GM18505 (cell line): ENCODE results near the gene CDC73.
"Not testable (repeated sequence)": the region's sequence is repeated elsewhere in the genome, so short reads cannot be mapped to it uniquely, and the experiment has no call there.

Experiments used
- ATAC-seq: cut with Tn5 transposase; IDR thresholded peaks from one replicate; pipeline ENCODE4 v1.9.1; 2021; ENCODE audit not compliant: unreplicated experiment
- POLR2A ChIP-seq: IDR thresholded peaks from 4 replicates; pipeline ENCODE4 v1.6.1; 2011; ENCODE audit warnings: borderline replicate concordance; ENCODE audit not compliant: insufficient read depth, insufficient read length; ENCODE audit errors: extremely low read depth

CDC73 gene

DNA sequence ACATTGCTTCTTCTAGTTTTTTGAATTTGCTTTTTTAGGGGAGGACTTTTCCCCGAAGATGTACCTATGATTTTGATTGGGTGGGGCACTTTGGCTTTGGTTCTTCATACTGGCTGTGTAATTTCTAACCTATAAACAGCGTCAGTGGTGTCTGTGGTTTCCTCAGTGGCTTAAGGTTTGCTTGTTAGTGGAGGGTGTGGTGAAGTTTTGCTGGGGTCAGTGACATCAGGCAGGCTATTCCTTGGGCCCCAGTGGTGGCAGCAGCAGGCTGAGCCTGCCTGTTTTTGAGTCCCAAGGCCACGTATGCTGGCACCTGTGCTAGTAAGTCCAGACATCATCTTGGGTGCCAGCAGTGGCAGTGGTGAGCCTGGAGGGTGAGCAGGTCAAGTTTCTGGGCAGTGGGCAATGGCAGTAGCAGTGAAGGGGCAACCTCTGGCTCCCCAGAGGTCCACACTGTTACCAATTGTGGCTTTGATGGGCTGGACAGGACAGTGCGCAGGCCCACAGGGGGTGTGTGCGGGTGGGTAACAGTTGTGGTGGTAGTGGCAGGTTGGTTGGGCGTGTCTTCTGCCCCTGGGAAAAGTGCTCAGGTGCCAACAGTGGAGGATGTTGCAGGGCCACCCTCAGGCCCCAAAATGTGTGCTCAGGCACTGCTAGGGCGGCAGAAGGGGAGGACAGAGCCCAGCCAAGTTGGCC, 119.4 kb downstream of the CDC73 start:
- ATAC-seq: peak; percentile 47
- TF ChIP-seq POLR2A: no peak

DNA sequence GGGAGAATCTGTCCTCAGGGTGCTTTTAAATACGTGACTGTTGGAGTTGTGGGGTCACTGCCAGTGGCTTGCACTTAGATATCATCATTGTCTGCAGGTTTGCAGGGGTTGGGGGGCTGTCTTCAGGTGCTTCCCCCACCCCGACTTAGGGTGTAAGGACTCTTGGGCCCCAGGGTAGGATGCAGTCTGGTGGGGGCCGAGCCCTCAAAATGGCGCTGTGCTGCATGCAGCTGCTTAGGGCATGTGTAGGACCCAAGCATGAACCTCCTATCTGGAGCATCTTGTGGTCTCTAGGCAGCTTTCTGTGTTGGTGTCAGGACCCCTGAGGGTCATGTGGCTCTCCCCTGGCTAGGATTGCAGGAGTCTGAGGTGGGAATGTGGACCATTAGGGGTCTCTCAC, 120.2 kb downstream of the CDC73 start:
- no peak for TF ChIP-seq POLR2A

DNA sequence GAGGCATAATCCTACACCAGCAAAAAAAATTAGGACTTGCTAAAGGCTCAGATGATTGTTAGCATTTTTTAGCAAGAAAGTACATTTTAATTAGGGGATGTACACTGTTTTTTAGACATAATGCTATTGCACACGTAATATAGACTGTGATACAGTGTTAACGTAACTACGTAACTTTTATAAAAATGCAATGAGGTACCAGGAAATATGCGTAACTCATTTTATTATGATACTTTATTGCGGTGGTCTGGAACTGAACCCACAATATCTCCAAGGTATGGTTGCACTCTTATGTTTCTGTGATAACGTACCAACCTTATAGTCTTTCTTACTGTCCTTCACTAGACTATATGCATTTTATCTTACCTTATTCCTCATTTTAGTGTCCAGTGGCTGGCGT, 127.4 kb downstream of the CDC73 start:
- no peak for TF ChIP-seq POLR2A
- ATAC-seq: no peak

More for the DNA sequence above, 120.2 kb downstream of the CDC73 start:
- ATAC-seq: no peak

DNA sequence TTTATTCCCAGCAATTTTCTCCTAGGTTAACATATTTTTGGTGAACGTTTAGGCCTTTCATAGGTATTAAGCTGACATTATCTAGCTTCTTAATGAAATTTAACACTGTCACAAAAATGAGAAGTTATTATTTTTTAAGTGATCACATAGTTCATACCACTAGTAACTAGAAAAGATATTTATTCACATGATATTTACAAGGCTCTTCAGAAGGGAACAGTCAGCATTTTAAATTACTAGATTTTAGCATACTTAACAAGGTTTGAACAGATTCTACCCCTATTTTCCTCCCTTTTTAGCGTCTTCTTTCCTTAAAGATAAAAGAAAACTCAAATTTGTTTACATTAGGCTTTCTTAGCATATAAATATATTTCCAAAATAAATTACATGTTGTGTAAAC, 130.1 kb downstream of the CDC73 start:
- no peak for TF ChIP-seq POLR2A
- ATAC-seq: no peak

DNA sequence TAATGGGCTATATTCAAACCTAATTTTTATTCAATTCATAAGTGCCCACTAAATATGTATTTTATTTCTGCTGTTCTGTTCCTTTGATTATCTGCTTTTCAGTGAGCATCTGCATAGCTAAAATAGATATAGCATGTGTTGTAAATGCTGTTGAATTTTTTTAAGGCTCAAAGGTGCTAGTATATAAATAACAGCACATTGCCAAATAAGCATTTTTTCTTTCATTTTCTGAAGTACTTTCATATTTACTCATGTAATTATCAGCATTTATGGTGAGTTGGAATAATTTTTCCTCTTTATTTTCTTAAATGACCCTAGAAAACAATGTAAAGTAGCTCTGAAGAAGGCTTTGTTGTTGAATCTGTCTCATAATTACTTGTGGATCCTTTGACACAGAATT, 134.2 kb downstream of the CDC73 start:
- no peak for TF ChIP-seq POLR2A
- no peak for ATAC-seq

DNA sequence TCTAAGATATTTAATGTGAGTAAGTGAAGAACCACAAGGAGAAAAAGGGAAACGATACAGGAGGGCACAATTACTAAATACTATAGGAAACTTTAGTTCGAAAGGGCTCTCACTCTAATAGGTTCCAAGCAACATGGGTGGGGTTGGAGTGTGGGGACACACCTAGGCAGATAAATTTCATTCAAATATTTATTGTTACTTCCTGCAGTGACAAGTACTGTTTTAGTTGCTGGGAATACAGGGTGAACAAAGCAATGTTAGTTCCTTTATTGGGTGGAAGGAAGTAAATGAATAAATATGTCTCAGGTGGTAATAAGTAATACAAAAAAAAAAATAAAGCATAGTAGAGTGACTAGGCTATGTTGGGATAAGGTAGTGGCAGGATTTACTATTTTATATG, 137.8 kb downstream of the CDC73 start:
- TF ChIP-seq POLR2A: no peak
- no peak for ATAC-seq

DNA sequence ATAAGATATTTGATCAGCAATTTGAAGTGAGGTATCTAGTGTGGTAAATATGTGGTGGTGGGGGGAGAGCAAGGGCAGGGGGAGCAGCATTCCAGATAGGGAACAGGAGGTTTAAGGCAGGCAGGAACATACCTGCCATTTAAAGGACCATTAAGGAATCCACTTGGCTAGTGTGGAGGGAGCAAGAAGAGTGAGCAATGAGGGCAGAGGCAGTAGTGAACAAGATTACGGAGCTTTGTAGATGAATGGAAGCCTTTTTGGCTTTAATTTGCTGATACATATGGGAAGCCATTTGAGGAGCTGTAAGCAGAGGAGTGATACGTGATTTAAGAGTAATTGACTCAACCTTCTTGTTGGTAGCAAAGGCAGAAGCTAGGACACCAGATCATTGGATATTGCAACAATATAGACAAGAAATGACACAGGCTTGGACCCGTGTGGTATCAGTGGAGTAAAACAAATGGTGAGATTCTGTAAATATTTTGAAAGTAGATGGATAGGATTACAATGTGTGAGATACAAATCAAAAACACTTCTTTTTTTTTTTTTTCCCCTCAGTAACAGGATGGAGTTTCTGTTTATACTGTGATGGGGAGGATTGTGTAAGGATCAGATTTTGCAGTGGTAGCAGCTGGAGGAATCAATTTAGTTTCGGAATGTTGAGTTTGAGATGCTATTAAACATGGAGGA, 138.4 kb downstream of the CDC73 start:
- no peak for ATAC-seq
- no peak for TF ChIP-seq POLR2A

DNA sequence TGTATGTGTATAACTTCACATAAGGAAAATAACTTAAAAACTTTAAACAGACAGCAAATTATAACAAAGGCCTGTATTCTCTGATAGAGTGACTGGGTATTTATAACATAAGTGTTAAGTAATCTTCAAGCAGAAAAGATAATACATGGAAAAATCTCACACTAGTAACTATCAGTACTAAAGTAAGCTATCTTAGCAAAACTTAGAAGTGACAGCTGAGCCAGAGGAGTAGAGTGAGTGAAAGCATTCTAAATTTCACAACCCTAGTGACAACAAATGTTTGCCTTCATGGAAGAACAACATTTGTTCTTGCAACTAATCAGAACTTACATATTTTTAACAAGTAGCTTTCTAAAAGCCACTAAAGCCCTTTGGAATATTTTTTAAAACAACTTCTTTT, 139.1 kb downstream of the CDC73 start:
- no peak for TF ChIP-seq POLR2A
- ATAC-seq: no peak

DNA sequence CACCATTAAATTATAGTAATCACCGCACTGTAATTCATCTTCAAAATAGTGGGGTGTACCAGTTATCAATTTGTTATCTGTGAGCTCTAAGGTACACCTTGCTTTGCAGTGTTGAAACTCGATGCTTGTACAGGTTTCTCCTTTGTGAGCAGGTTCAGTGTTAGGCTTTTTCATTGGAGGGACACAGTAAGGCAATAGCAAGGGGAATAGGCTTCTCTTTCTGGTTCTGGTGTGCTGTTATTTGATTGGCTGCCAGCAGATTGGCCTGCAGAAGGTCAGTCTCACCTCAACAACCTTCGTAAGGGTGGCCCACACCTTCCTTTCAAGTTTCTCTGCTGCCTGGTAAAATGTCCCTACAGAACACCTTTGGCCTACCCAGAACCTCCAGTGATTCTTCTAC, 140.8 kb downstream of the CDC73 start:
- ATAC-seq: no peak
- TF ChIP-seq POLR2A: no peak

DNA sequence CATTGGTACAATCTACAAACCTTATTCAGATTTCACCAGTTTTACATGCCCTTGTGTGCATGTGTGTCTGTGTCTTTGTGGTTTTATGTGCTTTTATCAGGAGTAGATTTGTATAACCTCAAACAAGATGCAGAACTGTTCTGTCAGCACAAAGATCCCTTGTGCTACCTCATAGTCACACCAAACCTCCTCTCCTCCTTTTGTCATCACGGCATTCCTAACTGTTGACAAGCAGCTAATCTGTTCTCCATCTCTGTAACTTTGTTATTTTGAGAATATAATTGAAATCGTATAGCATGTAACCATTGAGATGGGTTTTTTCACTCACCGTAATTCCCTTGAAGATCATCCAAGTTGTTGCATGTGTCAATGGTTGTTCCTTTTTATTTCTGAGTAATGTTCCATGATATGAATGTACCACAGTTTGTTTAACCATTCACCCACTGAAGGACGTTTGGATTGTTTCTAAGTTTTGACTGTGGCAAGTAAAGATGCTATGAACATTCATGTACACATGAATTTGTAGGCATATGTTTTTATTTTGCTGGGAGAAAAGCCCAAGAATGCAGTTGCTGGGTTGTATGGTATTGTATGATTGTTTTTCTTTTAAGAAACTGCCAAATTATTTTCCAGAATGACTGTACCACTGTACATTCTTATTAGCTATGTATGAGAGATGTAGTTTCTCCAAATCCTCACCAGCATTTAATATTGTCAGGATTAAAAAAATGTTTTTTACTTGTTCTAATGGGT, 142.7 kb downstream of the CDC73 start:
- no peak for TF ChIP-seq POLR2A
- ATAC-seq: no peak

DNA sequence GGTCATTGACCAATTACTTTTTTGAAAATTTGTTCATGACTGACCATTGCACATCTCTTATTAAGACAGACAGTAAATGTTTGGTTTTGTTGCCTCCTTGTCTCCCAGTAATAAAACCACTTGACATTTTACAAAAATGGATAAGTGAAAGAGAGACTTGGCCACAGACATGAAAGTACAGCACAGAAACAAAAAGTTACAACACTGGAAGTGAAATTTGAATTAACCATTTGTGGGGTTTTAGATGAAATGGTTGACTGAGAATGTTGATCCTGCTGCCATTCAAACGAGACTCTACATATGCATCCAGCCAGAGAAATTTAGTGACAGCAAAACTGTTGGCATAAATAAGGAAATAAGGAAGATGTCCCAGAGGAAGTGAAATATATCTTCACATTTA, 143.9 kb downstream of the CDC73 start:
- TF ChIP-seq POLR2A: no peak
- no peak for ATAC-seq

DNA sequence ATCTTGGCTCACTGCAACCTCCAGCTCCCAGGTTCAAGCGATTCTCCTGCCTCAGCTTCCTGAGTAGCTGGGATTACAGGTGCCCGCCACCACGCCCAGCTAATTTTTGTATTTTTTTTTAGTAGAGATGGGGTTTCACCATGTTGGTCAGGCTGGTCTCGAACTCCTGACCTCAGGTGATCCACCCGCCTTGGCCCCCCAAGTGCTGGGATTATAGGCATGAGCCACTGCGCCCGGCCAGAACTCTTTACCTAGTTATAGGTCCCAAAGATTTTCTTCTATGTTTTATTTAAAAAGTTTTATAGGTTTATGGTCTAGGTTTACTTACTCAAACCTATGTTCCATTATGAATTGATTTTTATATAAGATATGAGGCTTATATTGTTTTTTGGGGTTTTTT, 145.0 kb downstream of the CDC73 start:
- ATAC-seq: not testable (repeated sequence)

DNA sequence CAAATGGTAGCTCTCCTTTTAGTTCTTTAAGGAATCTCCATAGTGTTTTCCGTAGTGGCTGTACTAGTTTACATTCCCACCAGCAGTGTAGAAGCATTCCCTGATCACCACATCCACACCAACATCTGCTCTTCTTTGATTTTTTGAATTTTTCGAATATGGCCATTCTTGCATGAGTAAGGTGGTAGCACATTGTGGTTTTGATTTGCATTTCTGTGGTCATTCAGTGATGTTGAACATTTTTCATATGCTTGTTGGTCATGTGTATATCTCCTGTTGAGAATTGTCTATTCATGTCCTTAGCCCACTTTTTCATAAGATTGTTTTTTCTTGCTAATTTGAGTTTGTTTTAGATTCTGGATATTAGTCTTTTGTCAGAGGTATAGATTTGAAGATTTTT, 149.2 kb downstream of the CDC73 start:
- TF ChIP-seq POLR2A: no peak
- peak; percentile 97 for ATAC-seq

DNA sequence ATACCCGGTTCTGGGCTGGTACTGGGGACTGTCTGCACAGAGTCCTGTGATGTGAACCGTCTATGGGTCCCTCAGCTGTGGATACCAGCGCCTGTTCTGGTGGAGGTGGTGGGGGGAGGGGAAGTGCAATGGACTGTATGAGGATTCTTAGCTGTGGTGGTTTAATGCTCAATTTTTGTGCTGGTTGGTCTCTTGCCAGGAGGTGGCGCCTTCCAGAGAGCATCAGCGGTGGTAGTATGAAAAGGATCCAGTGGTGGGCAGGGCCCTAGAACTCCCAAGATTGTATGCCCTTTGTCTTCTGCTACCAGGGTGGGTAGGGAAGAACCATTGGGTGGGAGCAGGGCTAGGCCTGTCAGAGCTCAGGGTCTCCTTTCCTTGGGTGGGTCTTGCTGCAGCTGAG, 153.9 kb downstream of the CDC73 start:
- ATAC-seq: no peak
- no peak for TF ChIP-seq POLR2A
